Effector memory CD4-positive, alpha-beta T cell (primary cell): ENCODE measurements around the gene GIPC2.
A peak's percentile ranks its signal among the peaks of the same experiment; 100 is the strongest.
"Not testable (repeated sequence)": the region's sequence is repeated elsewhere in the genome, so short reads cannot be mapped to it uniquely, and the experiment has no call there.

ENCODE experiments used
- DNase-seq, 3 donors: peaks; one replicate each; pipeline ENCODE4 v3.0.0-alpha.2; 2020
- H3K27ac ChIP-seq: 2 replicates; pipeline ENCODE4 v1.7.0; 2013; ENCODE audit warnings: mild to moderate bottlenecking, low read length, moderate library complexity; ENCODE audit not compliant: insufficient read depth, poor library complexity, severe bottlenecking
- H3K27me3 ChIP-seq: replicated peaks from 2 replicates; pipeline ENCODE4 v1.7.0; 2013; ENCODE audit warnings: mild to moderate bottlenecking, low read length; ENCODE audit not compliant: insufficient read depth, control insufficient read depth, poor library complexity, severe bottlenecking
- H3K36me3 ChIP-seq: 2 replicates; pipeline ENCODE4 v1.7.0; 2013; ENCODE audit warnings: mild to moderate bottlenecking, low read length, moderate library complexity; ENCODE audit not compliant: control insufficient read depth, insufficient read depth
- H3K4me1 ChIP-seq: 2 replicates; pipeline ENCODE4 v1.7.0; 2013; ENCODE audit warnings: low read length, mild to moderate bottlenecking; ENCODE audit not compliant: control insufficient read depth, insufficient read depth, poor library complexity, severe bottlenecking
- H3K4me3 ChIP-seq: 2 replicates; pipeline ENCODE4 v1.7.0; 2013; ENCODE audit warnings: low read length, low read depth, mild to moderate bottlenecking; ENCODE audit not compliant: insufficient read depth, poor library complexity, severe bottlenecking
- H3K9me3 ChIP-seq: 2 replicates; pipeline ENCODE4 v1.7.0; 2013; ENCODE audit warnings: mild to moderate bottlenecking, low read length, moderate library complexity; ENCODE audit not compliant: control insufficient read depth
- total RNA-seq, 3 donors: gene quantifications; one replicate each; lab custom pipeline; 2026; lab: John Stamatoyannopoulos, UW

GIPC2 gene
- total RNA-seq, result 0 to 0.19 (median 0.09) reads per million in 3 donors

GRCh38 chr1:78045926-78046778 is at the start of gene GIPC2:
Gene GIPC2, plus strand, starts transcription at chr1:78045966. Its CDS starts 129 bp downstream, at chr1:78046095.
- peaks cover 9% of the 10 kb centered on the region for H3K27me3 ChIP-seq
- H3K4me3 ChIP-seq, result peak within 1 kb of the TSS; percentile 57
- H3K9me3 ChIP-seq, result no peaks in the 10 kb centered on the region
- no peak for DNase-seq
- no peak within 1 kb of the TSS for H3K27ac ChIP-seq
- no peaks in the 10 kb centered on the region for H3K36me3 ChIP-seq
- H3K4me1 ChIP-seq, result peaks cover 9% of the 10 kb centered on the region

GRCh38 chr1:77996734-77997133 is 49.0 kb upstream of the GIPC2 start:
- no peaks in the 10 kb centered on the region for H3K36me3 ChIP-seq
- no peak overlapping the region for H3K27ac ChIP-seq

GRCh38 chr1:78000536-78000935 is 45.2 kb upstream of the GIPC2 start:
- H3K27ac ChIP-seq, DNase-seq, H3K27me3 ChIP-seq, H3K4me3 ChIP-seq, H3K4me1 ChIP-seq, H3K36me3 ChIP-seq, H3K9me3 ChIP-seq: not testable (repeated sequence)

More at GRCh38 chr1:77996734-77997133, 49.0 kb upstream of the GIPC2 start:
- H3K4me1 ChIP-seq, result no peaks in the 10 kb centered on the region
- no peaks in the 10 kb centered on the region for H3K27me3 ChIP-seq
- no peaks in the 10 kb centered on the region for H3K9me3 ChIP-seq
- no peak for DNase-seq
- no peak overlapping the region for H3K4me3 ChIP-seq

GRCh38 chr1:78003070-78003746 is 42.6 kb upstream of the GIPC2 start:
- no peak for DNase-seq
- Histone ChIP-seq H3K27me3 (no peaks in the 10 kb centered on the region), H3K27ac (no peak overlapping the region), H3K36me3 (no peaks in the 10 kb centered on the region), H3K4me1 (no peaks in the 10 kb centered on the region), H3K4me3 (no peak overlapping the region), H3K9me3 (no peaks in the 10 kb centered on the region)

- H3K4me3 ChIP-seq, result peak overlapping the region; percentile 68
- no peaks in the 10 kb centered on the region for H3K4me1 ChIP-seq
Measured at GRCh38 chr1:78003882-78004718, 41.7 kb upstream of the GIPC2 start.

GRCh38 chr1:78004719-78005447 is 40.9 kb upstream of the GIPC2 start, which contains the start of gene DNAJB4:
Gene DNAJB4, plus strand, starts transcription at chr1:78004939. Its CDS starts 172 bp downstream, at chr1:78005111.
- Histone ChIP-seq H3K9me3 (no peaks in the 10 kb centered on the region), H3K27me3 (no peaks in the 10 kb centered on the region), H3K27ac (peak within 1 kb of the TSS; percentile 93), H3K4me1 (no peaks in the 10 kb centered on the region), H3K4me3 (peak within 1 kb of the TSS; percentile 68), H3K36me3 (no peaks in the 10 kb centered on the region)
- DNase-seq, result peak; percentile 40 to 68 (median 47)

More at GRCh38 chr1:78003882-78004718, 41.7 kb upstream of the GIPC2 start:
- Histone ChIP-seq H3K36me3 (no peaks in the 10 kb centered on the region), H3K9me3 (no peaks in the 10 kb centered on the region), H3K27ac (peak overlapping the region; percentile 93), H3K27me3 (no peaks in the 10 kb centered on the region)
- peak; percentile 9 to 28 (median 19) for DNase-seq

- peak overlapping the region; percentile 93 for H3K27ac ChIP-seq
- H3K36me3 ChIP-seq, result no peaks in the 10 kb centered on the region
- H3K9me3 ChIP-seq, result no peaks in the 10 kb centered on the region
- peak overlapping the region; percentile 68 for H3K4me3 ChIP-seq
- H3K27me3 ChIP-seq, result no peaks in the 10 kb centered on the region
- no peaks in the 10 kb centered on the region for H3K4me1 ChIP-seq
- no peak for DNase-seq
Measured at GRCh38 chr1:78005448-78005722, 40.4 kb upstream of the GIPC2 start.

- H3K4me1 ChIP-seq, result no peaks in the 10 kb centered on the region
- H3K9me3 ChIP-seq, result no peaks in the 10 kb centered on the region
- no peaks in the 10 kb centered on the region for H3K36me3 ChIP-seq
- no peak overlapping the region for H3K27ac ChIP-seq
- no peak for DNase-seq
- no peaks in the 10 kb centered on the region for H3K27me3 ChIP-seq
- H3K4me3 ChIP-seq, result peak overlapping the region; percentile 68
Measured at GRCh38 chr1:78005755-78006154, 40.0 kb upstream of the GIPC2 start.

- Histone ChIP-seq H3K9me3 (no peaks in the 10 kb centered on the region), H3K4me1 (no peaks in the 10 kb centered on the region), H3K4me3 (no peak overlapping the region), H3K27me3 (no peaks in the 10 kb centered on the region), H3K27ac (no peak overlapping the region), H3K36me3 (no peaks in the 10 kb centered on the region)
- DNase-seq, result no peak
Measured at GRCh38 chr1:78006521-78006920, 39.2 kb upstream of the GIPC2 start.
